Thyroid gland (tissue), 4 donors: ENCODE measurements around the gene TRMO. TPM values are rescaled to one million over a fixed set of nuclear protein-coding genes. Genes with fewer than 3 reads are reported as not detected.

Source experiments
- DNase-seq, 2 donors: peaks; one replicate each; pipeline ENCODE4 v3.0.0-alpha.2; 2019
- H3K27ac ChIP-seq, 3 donors: fragments of 200-600 bp; sonication (generic); 1 replicate in 2 of 3; 2 replicates in 1 of 3; pipeline ENCODE4 v1.5.1; 2016 to 2019; ENCODE audit warnings: mild to moderate bottlenecking in 1 of 3, moderate library complexity in 1 of 3
- H3K27me3 ChIP-seq: fragments of 200-600 bp; sonication (generic); one replicate; pipeline ENCODE4 v1.5.1; 2019
- H3K36me3 ChIP-seq, 2 donors: fragments of 200-600 bp; sonication (generic); one replicate each; pipeline ENCODE4 v1.5.1; 2016 to 2019
- H3K4me1 ChIP-seq, 2 donors: fragments of 200-600 bp; sonication (generic); one replicate each; pipeline ENCODE4 v1.5.1; 2017 to 2019
- H3K4me3 ChIP-seq, 3 donors: fragments of 200-600 bp; sonication (generic); replicated peaks in 1 of 3; 1 replicate in 2 of 3; 2 replicates in 1 of 3; pipeline ENCODE4 v1.5.1; 2016; ENCODE audit warnings: mild to moderate bottlenecking in 1 of 3
- H3K9me3 ChIP-seq: fragments of 200-600 bp; sonication (generic); one replicate; pipeline ENCODE4 v1.5.1; 2017
- CTCF ChIP-seq, 6 experiments: fragments of 200-600 bp in 3 of 6; fragments of 450-650 bp in 3 of 6; sonication (generic) in 3 of 6; IDR thresholded peaks; one replicate each; pipeline ENCODE4 v1.5.1; 2016 to 2019; ENCODE audit warnings: antibody characterized with exemption in 6 of 6, mild to moderate bottlenecking in 2 of 6, inconsistent platforms in 1 of 6, moderate library complexity in 1 of 6
- POLR2A ChIP-seq, 2 donors: fragments of 450-650 bp; IDR thresholded peaks; one replicate each; pipeline ENCODE4 v1.6.1; 2017; ENCODE audit warnings: antibody characterized with exemption in 2 of 2, mild to moderate bottlenecking in 2 of 2, moderate library complexity in 1 of 2
- WGBS, 2 donors: methylation state at CpG; one replicate each; pipeline ENCODE4 v1.1.5; 2017; 5-methylcytosine and 5-hydroxymethylcytosine counted together
- intact Hi-C: fragments of 100-400 bp; cut with DNase I; formaldehyde crosslinking; loops from one replicate; pipeline ENCODE4 v1.15.1; 2023
- small RNA-seq: library from RNA; depleted of rRNA; stranded (forward); fragments of <200 nt; gene quantifications from one replicate; pipeline ENCODE3, GENCODE V24; 2016
- total RNA-seq, 4 donors: library from RNA; depleted of rRNA; stranded (reverse); fragments of >200 nt; gene quantifications; one replicate each; pipeline ENCODE4 v1.2.3, GENCODE V29; 2016

The TRMO gene
- total RNA-seq, 4 donors from 2014 or later: 56.6 to 81.6 (median 59.0) TPM

GRCh38 chr9:97855486-97855875 is 66.8 kb downstream of the TRMO start:
- Histone ChIP-seq H3K4me1 (peaks cover 0 to 11% of the 10 kb centered on the region in 2 donors), H3K36me3 (peaks cover 45 to 49% of the 10 kb centered on the region in 2 donors), H3K9me3 (no peaks in the 10 kb centered on the region), H3K27ac (peak overlapping the region; percentile 92 to 97 (median 96)), H3K27me3 (no peaks in the 10 kb centered on the region), H3K4me3 (peak overlapping the region; percentile 61 to 97 (median 74))
- 2 to 6% methylated on average over 8 of the region's 8 CpGs for WGBS, 2 donors
- no peak for TF ChIP-seq POLR2A (IDR thresholded peaks at IDR 0.05)
- TF ChIP-seq CTCF (IDR thresholded peaks at IDR 0.05): no peak
- intact Hi-C loops: no loop called here
- no peak for DNase-seq

- H3K4me1 ChIP-seq: peaks cover 0 to 6% of the 10 kb centered on the region in 2 donors
- H3K4me3 ChIP-seq: peak overlapping the region; percentile 61 to 97 (median 74)
- no peaks in the 10 kb centered on the region for H3K27me3 ChIP-seq
- DNase-seq: no peak
- peak overlapping the region; percentile 92 to 97 (median 96) for H3K27ac ChIP-seq
- intact Hi-C loops: no loop called here
- 2 to 3% methylated on average over 15 to 29 of the region's 71 CpGs for WGBS, 2 donors
- no peaks in the 10 kb centered on the region for H3K9me3 ChIP-seq
- TF ChIP-seq POLR2A (IDR thresholded peaks at IDR 0.05) (no peak), CTCF (IDR thresholded peaks at IDR 0.05) (no peak)
- H3K36me3 ChIP-seq: peaks cover 45 to 49% of the 10 kb centered on the region in 2 donors
Observed at GRCh38 chr9:97854696-97855485, 67.4 kb downstream of the TRMO start.

Small RNAs within 50 kb of the gene (small RNA-seq; reads per million reads assigned to genes)
- gene RF00019: not detected

Other genes with a start within 250 kb of the TRMO start
- gene XPA, start 225.2 kb downstream of the TRMO start, total RNA-seq: 10 to 100 TPM; 25.6 to 42.5 (median 35.8) TPM
- 100 to 1,000 TPM; 405 to 748 (median 454) TPM for gene FOXE1, start 69.3 kb downstream of the TRMO start, total RNA-seq
- under 1 TPM in 2 of 4 donors, not detected in 2; 0.22 to 0.27 TPM for gene HEMGN, start 15.7 kb upstream of the TRMO start, total RNA-seq
- gene ANP32B, start 60.8 kb upstream of the TRMO start, total RNA-seq: 10 to 100 TPM; 19.7 to 32.1 (median 27.5) TPM
- gene NANS, start 134.2 kb upstream of the TRMO start, total RNA-seq: 10 to 100 TPM; 28.5 to 68.8 (median 53.6) TPM
- 1 to 10 TPM; 3.9 to 8.1 (median 5.2) TPM for gene TRIM14, start 196.7 kb upstream of the TRMO start, total RNA-seq